Lower leg skin (tissue), 3 donors: ENCODE measurements around the gene ZNF148.

ENCODE experiments used
- POLR2A ChIP-seq, 2 donors: fragments of 450-650 bp; IDR thresholded peaks; one replicate each; pipeline ENCODE4 v1.6.1; 2016 to 2017; ENCODE audit warnings: antibody characterized with exemption in 2 of 2, mild to moderate bottlenecking in 1 of 2, moderate library complexity in 1 of 2
- TF ChIP-seq, protein P1 (sequence below), 3 donors: fragments of 450-650 bp; IDR thresholded peaks; one replicate each; pipeline ENCODE4 v1.5.1; 2016; ENCODE audit warnings: antibody characterized with exemption in 3 of 3, mild to moderate bottlenecking in 3 of 3, moderate library complexity in 2 of 3

DNA sequence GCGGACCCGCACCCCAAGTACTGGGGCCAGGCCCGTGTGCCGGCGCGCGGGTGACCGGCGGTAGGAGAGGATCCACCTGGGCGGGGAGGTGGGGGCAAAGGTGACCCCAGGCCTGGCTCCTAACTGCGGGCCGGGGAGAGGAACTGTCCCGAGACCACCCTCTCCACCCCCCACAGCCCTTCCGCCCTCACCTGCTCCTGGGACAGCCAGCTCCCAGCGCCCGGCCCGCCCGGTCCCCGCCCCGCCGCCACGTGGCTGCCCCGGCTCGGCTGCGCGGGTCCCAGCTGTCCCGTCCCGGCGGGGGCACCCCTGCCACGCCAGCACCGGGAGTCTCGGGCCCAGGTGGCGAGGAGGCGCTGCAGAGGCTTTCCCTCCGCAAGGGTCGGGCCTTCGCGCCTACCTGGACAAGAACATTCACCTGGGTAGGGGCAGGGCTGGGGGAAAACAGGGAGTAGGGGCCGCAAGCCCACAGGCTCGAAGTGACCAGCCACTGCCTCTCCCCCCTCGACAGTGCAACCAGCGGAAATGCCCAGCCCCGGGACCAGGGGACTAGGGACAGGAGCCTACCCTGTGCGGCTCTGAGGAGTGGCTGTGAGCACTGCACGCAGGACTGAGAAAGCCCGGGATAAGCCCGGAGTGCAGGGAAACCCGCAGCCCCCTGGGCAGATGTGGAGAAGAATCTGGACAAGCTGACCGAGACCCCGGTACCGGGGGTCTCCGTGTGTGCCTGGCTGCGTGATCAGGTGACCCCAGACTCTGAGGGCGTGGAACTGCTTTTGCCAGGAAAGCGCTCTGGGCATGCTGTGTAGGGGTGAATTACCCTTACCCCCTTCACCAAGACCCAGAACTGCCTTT lies 162.4 kb downstream of the ZNF148 start, which contains the start of gene SLC12A8:
- TF ChIP-seq, protein P1, sequence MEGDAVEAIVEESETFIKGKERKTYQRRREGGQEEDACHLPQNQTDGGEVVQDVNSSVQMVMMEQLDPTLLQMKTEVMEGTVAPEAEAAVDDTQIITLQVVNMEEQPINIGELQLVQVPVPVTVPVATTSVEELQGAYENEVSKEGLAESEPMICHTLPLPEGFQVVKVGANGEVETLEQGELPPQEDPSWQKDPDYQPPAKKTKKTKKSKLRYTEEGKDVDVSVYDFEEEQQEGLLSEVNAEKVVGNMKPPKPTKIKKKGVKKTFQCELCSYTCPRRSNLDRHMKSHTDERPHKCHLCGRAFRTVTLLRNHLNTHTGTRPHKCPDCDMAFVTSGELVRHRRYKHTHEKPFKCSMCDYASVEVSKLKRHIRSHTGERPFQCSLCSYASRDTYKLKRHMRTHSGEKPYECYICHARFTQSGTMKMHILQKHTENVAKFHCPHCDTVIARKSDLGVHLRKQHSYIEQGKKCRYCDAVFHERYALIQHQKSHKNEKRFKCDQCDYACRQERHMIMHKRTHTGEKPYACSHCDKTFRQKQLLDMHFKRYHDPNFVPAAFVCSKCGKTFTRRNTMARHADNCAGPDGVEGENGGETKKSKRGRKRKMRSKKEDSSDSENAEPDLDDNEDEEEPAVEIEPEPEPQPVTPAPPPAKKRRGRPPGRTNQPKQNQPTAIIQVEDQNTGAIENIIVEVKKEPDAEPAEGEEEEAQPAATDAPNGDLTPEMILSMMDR (IDR thresholded peaks at IDR 0.05), result no peak
- no peak for TF ChIP-seq POLR2A (IDR thresholded peaks at IDR 0.05)
